ENCODE data around the gene CACNB4.

- TF ChIP-seq GABPA (IDR thresholded peaks at IDR 0.05; ENCODE audit: low read depth) (no peak), CTCF (IDR thresholded peaks at IDR 0.05; ENCODE audit: insufficient read depth, low read length) (no peak), POLR2AphosphoS5 (IDR thresholded peaks at IDR 0.05; ENCODE audit: low read depth) (no peak), REST (IDR thresholded peaks at IDR 0.05; ENCODE audit: insufficient replicate concordance, low read depth) (no peak), SPI1 (IDR thresholded peaks at IDR 0.05; ENCODE audit: borderline replicate concordance, low read depth) (no peak)
Observed at GRCh38 chr2:152084076-152084475, 14.8 kb downstream of the CACNB4 start.
